CD14-positive monocyte (primary cell): ENCODE data around the gene BRI3. TPM values are rescaled to one million over a fixed set of nuclear protein-coding genes. Genes with fewer than 3 reads are reported as not detected.
A peak's percentile ranks its signal among the peaks of the same experiment; 100 is the strongest.

Experiments
- DNase-seq, 3 donors: peaks; one replicate each; pipeline ENCODE4 v3.0.0-alpha.2; 2011 to 2022
- H2AFZ ChIP-seq: 2 replicates; pipeline ENCODE4 v1.6.0; 2012; ENCODE audit warnings: mild to moderate bottlenecking, low read depth, low read length, inconsistent platforms; ENCODE audit not compliant: insufficient read depth, poor library complexity, severe bottlenecking
- H3K27ac ChIP-seq, 2 donors: 1 replicate in 1 of 2; 2 replicates in 1 of 2; pipeline ENCODE4 v1.5.1; 2012 to 2013; ENCODE audit warnings: low read length in 2 of 2, control low read depth in 1 of 2, inconsistent platforms in 1 of 2, low read depth in 1 of 2, mild to moderate bottlenecking in 1 of 2
- H3K27me3 ChIP-seq, 2 donors: one replicate each; pipeline versions ENCODE4 v1.6.0 to v1.6.1; 2011 to 2013; ENCODE audit warnings: low read length in 2 of 2; ENCODE audit not compliant: control insufficient read depth in 2 of 2, insufficient read depth in 2 of 2
- H3K36me3 ChIP-seq, 2 donors: replicated peaks in 1 of 2; 1 replicate in 1 of 2; 2 replicates in 1 of 2; pipeline versions ENCODE4 v1.5.1 to v1.6.1; 2012 to 2013; ENCODE audit warnings: low read length in 2 of 2, control low read depth in 1 of 2, inconsistent platforms in 1 of 2, mild to moderate bottlenecking in 1 of 2; ENCODE audit not compliant: insufficient read depth in 2 of 2, control insufficient read depth in 1 of 2
- H3K4me1 ChIP-seq, 2 donors: 1 replicate in 1 of 2; 2 replicates in 1 of 2; pipeline versions ENCODE4 v1.5.1 to v1.6.1; 2012 to 2013; ENCODE audit warnings: low read length in 2 of 2, control low read depth in 1 of 2, inconsistent platforms in 1 of 2, mild to moderate bottlenecking in 1 of 2, moderate library complexity in 1 of 2; ENCODE audit not compliant: insufficient read depth in 2 of 2, control insufficient read depth in 1 of 2
- H3K4me2 ChIP-seq: replicated peaks from 2 replicates; pipeline ENCODE3; 2012; ENCODE audit warnings: low read length, moderate library complexity, mild to moderate bottlenecking; ENCODE audit not compliant: poor library complexity, severe bottlenecking; ENCODE audit errors: extremely low read depth
- H3K4me3 ChIP-seq, 3 experiments: fragments of 200-600 bp in 1 of 3; sonication (generic) in 1 of 3; replicated peaks in 1 of 3; 1 replicate in 2 of 3; 2 replicates in 1 of 3; pipeline ENCODE4 v1.5.1; 2011 to 2013; ENCODE audit warnings: low read length in 3 of 3, mild to moderate bottlenecking in 3 of 3, control low read depth in 2 of 3, low read depth in 2 of 3, inconsistent platforms in 1 of 3, moderate library complexity in 1 of 3
- H3K79me2 ChIP-seq: 2 replicates; pipeline ENCODE4 v1.6.0; 2012; ENCODE audit warnings: mild to moderate bottlenecking, control low read depth, inconsistent platforms, low read length, moderate library complexity; ENCODE audit not compliant: insufficient read depth
- H3K9ac ChIP-seq: 2 replicates; pipeline ENCODE4 v1.6.0; 2017; ENCODE audit warnings: low read length, mild to moderate bottlenecking; ENCODE audit not compliant: insufficient read depth, poor library complexity, severe bottlenecking
- H3K9me3 ChIP-seq, 2 donors: replicated peaks in 1 of 2; 1 replicate in 1 of 2; 2 replicates in 1 of 2; pipeline versions ENCODE4 v1.5.1 to v1.6.1; 2012 to 2013; ENCODE audit warnings: low read length in 2 of 2, control low read depth in 1 of 2; ENCODE audit not compliant: control insufficient read depth in 1 of 2, insufficient read depth in 1 of 2
- H4K20me1 ChIP-seq: 2 replicates; pipeline ENCODE4 v1.6.0; 2012; ENCODE audit warnings: mild to moderate bottlenecking, low read length, control low read depth, moderate library complexity; ENCODE audit not compliant: insufficient read depth
- H3K27ac Mint-ChIP-seq, 7 donors: one replicate each; pipeline ENCODE4 v1.8.0; 2020; ENCODE audit warnings: mild to moderate bottlenecking in 7 of 7, mixed read lengths in 7 of 7, moderate library complexity in 6 of 7, inconsistent platforms in 2 of 7
- H3K27me3 Mint-ChIP-seq, 3 donors: one replicate each; pipeline ENCODE4 v1.8.0; 2021 to 2022; ENCODE audit warnings: low read depth in 3 of 3, mild to moderate bottlenecking in 3 of 3, mixed read lengths in 3 of 3, moderate library complexity in 3 of 3, inconsistent platforms in 1 of 3
- H3K36me3 Mint-ChIP-seq, 2 donors: one replicate each; pipeline ENCODE4 v1.8.0; 2020; ENCODE audit warnings: mixed read lengths in 2 of 2, inconsistent platforms in 1 of 2, mild to moderate bottlenecking in 1 of 2
- H3K4me1 Mint-ChIP-seq: one replicate; pipeline ENCODE4 v1.8.0; 2020; ENCODE audit warnings: mild to moderate bottlenecking, mixed read lengths
- H3K4me3 Mint-ChIP-seq, 2 donors: one replicate each; pipeline ENCODE4 v1.8.0; 2020; ENCODE audit warnings: mild to moderate bottlenecking in 2 of 2, mixed read lengths in 2 of 2, moderate library complexity in 1 of 2
- H3K9me3 Mint-ChIP-seq, 7 donors: one replicate each; pipeline ENCODE4 v1.8.0; 2020 to 2022; ENCODE audit warnings: mixed read lengths in 7 of 7, mild to moderate bottlenecking in 6 of 7, moderate library complexity in 6 of 7, inconsistent platforms in 2 of 7
- WGBS: methylation state at CpG from one replicate; pipeline ENCODE4 v1.1.5; 2013; ENCODE audit warnings: missing lambda C conversion rate; ENCODE audit not compliant: insufficient coverage; 5-methylcytosine and 5-hydroxymethylcytosine counted together
- intact Hi-C, 2 donors: fragments of 100-400 bp; cut with micrococcal nuclease; formaldehyde crosslinking; loops; one replicate each; pipeline versions ENCODE4 v1.15.0 to v1.15.1; 2023
- polyA plus RNA-seq, 3 donors: library from polyadenylated mRNA; depleted of rRNA in 1 of 3; unstranded in 2 of 3; stranded (reverse) in 1 of 3; fragments of 300-500 nt in 2 of 3; fragments of >200 nt in 1 of 3; fragmentation: Illumina TruSeq in 2 of 3; gene quantifications; 1 replicate in 2 of 3; 2 replicates in 1 of 3; pipeline ENCODE4 v1.2.3, GENCODE V29; 2012 to 2021
- TF ChIP-seq, protein P1 (sequence below): fragments of 200-600 bp; IDR thresholded peaks from one replicate; pipeline ENCODE4 v1.8.0; 2022; ENCODE audit warnings: antibody characterized with exemption, mild to moderate bottlenecking

The BRI3 gene
- polyA plus RNA-seq, 3 donors = 120 to 273 (median 149) TPM

DNA sequence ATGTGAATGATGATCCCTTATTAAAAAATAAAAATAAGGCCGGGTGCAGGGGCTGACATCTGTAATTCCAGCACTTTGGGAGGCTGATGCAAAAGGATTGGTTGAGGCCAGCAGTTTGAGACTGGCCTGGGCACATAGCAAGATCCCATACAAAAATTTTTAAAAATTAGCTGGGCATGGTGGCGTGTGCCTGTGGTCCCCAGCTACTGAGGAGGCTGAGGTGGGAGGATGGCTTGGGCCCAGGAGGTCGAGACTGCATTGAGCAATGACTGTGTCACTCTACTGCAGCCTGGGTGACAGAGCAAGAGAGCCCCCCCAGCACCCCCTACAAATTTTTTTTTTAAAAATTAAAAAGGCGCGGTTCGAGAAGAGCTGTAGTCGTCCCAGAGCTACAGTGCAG is 1.2 kb upstream of the BRI3 start:
- H3K27me3 Mint-ChIP-seq = peaks cover 0 to 2% (median 0%) of the 10 kb centered on the region in 3 donors
- WGBS = 100% methylated on average over 1 of the region's 7 CpGs
- H3K9me3 Mint-ChIP-seq = no peaks in the 10 kb centered on the region
- Histone ChIP-seq H4K20me1 (peaks cover 31% of the 10 kb centered on the region), H3K4me3 (peak overlapping the region; percentile 66 to 85 (median 67)), H3K9ac (peak overlapping the region; percentile 74), H3K4me2 (peak overlapping the region; percentile 98), H3K36me3 (peaks cover 0 to under 1% of the 10 kb centered on the region in 2 donors), H3K27ac (peak overlapping the region; percentile 95 to 97), H3K4me1 (peaks cover 45 to 61% of the 10 kb centered on the region in 2 donors), H3K27me3 (no peaks in the 10 kb centered on the region), H3K9me3 (no peaks in the 10 kb centered on the region), H2AFZ (no peak overlapping the region), H3K79me2 (peaks cover 40% of the 10 kb centered on the region)
- no peak for DNase-seq
- peaks cover 19 to 31% of the 10 kb centered on the region in 2 donors for H3K36me3 Mint-ChIP-seq
- intact Hi-C loops = loop anchor here (5.0 to 10.0 kb wide), 2 partner anchors 148 to 525 kb away; no protein-coding TSS in a partner anchor
- H3K4me1 Mint-ChIP-seq = peaks cover 51% of the 10 kb centered on the region
- TF ChIP-seq, protein P1, sequence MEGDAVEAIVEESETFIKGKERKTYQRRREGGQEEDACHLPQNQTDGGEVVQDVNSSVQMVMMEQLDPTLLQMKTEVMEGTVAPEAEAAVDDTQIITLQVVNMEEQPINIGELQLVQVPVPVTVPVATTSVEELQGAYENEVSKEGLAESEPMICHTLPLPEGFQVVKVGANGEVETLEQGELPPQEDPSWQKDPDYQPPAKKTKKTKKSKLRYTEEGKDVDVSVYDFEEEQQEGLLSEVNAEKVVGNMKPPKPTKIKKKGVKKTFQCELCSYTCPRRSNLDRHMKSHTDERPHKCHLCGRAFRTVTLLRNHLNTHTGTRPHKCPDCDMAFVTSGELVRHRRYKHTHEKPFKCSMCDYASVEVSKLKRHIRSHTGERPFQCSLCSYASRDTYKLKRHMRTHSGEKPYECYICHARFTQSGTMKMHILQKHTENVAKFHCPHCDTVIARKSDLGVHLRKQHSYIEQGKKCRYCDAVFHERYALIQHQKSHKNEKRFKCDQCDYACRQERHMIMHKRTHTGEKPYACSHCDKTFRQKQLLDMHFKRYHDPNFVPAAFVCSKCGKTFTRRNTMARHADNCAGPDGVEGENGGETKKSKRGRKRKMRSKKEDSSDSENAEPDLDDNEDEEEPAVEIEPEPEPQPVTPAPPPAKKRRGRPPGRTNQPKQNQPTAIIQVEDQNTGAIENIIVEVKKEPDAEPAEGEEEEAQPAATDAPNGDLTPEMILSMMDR = no peak
- H3K4me3 Mint-ChIP-seq = peak overlapping the region; percentile 84 to 88
- peak overlapping the region; percentile 93 to 97 (median 96) for H3K27ac Mint-ChIP-seq

DNA sequence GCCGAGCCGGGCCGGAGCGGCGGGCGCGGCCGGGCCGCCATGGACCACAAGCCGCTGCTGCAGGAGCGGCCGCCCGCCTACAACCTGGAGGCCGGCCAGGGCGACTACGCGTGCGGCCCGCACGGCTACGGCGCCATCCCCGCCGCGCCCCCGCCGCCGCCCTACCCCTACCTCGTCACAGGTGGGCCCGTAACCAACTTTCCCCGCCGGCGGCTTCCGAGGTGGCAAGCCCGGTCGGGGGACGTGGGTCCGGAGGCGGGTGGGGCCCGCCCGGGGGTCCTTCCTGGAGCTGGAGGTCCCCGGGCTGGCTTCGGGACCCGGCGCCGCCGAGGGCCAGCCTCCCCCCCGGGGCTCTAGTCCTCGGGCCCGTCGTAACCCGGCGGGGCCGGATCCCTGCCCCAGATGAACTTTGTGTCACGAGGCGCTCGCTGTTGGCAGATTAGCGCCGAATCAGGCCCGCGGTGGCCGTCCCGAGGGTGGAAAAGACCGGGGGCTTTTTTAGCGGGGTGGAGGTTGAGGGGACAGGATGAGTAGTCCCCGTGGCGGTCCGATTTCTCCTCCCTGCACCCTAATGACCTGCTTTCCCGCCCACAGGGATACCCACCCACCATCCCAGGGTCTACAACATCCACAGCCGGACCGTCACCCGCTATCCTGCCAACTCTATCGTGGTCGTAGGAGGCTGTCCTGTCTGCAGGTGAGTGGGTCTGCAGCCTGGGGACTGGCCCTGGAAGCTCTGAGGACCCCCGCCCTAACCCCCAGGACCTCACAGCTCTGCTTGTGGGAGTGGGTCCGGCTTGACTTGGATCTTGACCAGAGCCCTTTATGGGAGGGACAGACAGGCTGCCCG is 496 bp downstream of the BRI3 start:
- H3K4me3 Mint-ChIP-seq = peak overlapping the region; percentile 92 to 97
- H3K4me2 ChIP-seq = peak overlapping the region; percentile 100
- no peaks in the 10 kb centered on the region for H3K27me3 ChIP-seq
- intact Hi-C loops = loop anchor here (5.0 to 10.0 kb wide), 2 partner anchors 150 to 523 kb away; no protein-coding TSS in a partner anchor
- H2AFZ ChIP-seq = no peak overlapping the region
- H4K20me1 ChIP-seq = peaks cover 48% of the 10 kb centered on the region
- H3K27ac Mint-ChIP-seq = peak overlapping the region; percentile 96 to 99 (median 98)
- H3K27me3 Mint-ChIP-seq = peaks cover 0 to 2% (median 0%) of the 10 kb centered on the region in 3 donors
- peak in 1 of 3 donors; percentile 30 for DNase-seq
- peaks cover 56% of the 10 kb centered on the region for H3K4me1 Mint-ChIP-seq
- peaks cover 49 to 62% of the 10 kb centered on the region in 2 donors for H3K4me1 ChIP-seq
- H3K4me3 ChIP-seq = peak overlapping the region; percentile 85 to 96 (median 91)
- WGBS = 3% methylated on average over 59 of the region's 77 CpGs
- TF ChIP-seq, protein P1 = no peak
- H3K9me3 ChIP-seq = no peaks in the 10 kb centered on the region
- H3K9ac ChIP-seq = peak overlapping the region; percentile 98
- peaks cover 23 to 37% of the 10 kb centered on the region in 2 donors for H3K36me3 Mint-ChIP-seq
- no peaks in the 10 kb centered on the region for H3K9me3 Mint-ChIP-seq
- peak overlapping the region; percentile 98 to 99 for H3K27ac ChIP-seq
- H3K36me3 ChIP-seq = peaks cover 4 to 7% of the 10 kb centered on the region in 2 donors
- peaks cover 57% of the 10 kb centered on the region for H3K79me2 ChIP-seq
